NCI-H2107 (cell line): ENCODE measurements around the gene AQP4.

Experiments
- DNase-seq: peaks from one replicate; lab custom pipeline; 2025; lab: John Stamatoyannopoulos, UW

AQP4 gene, protein sequence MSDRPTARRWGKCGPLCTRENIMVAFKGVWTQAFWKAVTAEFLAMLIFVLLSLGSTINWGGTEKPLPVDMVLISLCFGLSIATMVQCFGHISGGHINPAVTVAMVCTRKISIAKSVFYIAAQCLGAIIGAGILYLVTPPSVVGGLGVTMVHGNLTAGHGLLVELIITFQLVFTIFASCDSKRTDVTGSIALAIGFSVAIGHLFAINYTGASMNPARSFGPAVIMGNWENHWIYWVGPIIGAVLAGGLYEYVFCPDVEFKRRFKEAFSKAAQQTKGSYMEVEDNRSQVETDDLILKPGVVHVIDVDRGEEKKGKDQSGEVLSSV

DNA sequence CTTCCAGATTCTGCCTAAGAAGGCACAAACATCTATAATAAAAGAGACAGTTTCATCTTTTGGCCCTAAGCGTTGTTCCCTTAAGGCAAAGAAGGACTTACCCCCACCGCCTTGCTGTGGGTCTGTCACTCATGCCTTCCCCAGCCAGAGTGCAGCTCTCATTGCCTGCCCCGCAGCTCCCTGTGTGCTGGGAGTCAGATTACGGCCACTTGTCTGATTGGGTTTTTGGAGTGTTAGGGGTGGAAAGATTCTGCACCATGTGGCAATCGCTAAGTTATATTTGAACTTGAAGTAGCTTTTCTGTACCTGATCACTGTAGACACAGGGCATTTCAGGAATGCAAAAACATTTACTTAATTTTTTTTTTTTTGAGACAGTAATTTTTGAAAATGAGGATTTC lies at the start of gene AQP4:
TSS of gene AQP4 (minus strand) at position 151 of the 400 bp plus-strand sequence. CDS start at position 133, 18 bp downstream.
- no peak for DNase-seq

DNA sequence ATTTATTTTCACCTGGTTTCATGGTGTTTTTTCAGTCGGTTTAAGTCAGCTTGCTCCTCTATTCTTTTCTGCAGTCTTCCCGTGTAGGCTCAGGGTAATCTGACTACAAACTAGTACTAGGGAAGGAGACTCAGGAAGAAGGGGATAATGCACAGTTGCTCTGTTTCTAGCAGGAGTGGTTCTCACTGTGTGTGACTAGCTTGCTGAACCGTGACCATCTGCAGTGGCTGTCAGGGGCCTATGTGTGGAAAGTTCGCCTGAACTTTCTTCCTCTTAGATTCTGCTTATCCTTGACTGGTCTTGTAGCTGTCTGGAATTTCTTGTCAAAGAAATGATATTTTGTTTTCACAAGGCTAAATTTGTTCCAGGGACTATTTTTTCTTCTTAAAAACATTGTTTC lies 46.3 kb upstream of the AQP4 start:
- DNase-seq, result no peak

DNA sequence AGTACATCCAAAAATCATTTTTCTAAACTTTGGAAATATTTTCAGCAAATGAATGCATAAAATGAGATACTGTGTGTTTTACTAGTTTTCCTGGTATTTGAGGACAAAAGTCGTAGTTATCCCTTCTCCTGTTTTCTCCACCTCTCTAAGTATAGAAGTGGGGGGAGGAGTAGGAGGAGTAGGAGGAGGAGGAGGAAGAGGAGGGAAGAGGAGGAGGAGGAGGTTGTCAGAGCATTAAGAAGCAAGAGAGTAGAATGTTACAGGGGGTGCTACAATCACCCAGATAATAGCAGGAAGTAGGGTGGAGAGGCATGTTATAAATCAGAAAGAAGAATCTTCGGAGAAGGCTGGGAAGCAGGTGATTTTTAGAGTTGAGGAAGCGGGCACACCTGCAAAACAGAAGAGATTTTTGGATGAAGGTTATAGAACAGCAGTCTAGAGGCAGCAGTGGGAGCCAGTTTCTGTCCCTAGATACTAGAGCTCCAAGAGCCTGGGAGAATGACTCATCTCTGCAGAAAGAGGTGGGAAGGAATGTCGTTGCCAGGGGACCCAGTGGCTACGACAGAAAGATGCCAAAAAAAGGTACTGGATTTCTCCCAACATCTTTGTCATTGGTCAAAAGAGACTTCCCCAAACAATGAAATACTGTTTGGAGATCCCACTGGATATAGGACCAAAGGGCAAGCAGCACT lies 44.2 kb upstream of the AQP4 start:
- DNase-seq, result no peak

DNA sequence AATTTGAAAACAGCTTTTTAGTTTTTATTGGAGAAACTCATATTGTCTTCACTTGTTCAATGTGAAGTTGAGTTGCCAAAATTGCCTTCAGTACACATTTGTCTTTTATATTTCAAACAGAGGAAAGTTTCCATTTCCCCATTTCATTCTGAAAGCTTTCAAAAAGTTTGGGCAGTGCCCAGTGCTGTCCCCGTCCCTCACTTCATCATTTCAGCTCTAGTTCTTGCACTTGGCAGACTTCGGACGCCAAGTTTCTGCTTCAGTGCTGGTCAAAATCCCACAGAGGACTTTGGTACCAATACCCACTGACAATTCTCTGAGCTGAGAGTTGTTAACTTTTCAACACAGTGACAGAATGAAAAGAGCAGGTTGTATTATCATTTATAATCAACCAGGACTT lies 43.4 kb upstream of the AQP4 start:
- no peak for DNase-seq

DNA sequence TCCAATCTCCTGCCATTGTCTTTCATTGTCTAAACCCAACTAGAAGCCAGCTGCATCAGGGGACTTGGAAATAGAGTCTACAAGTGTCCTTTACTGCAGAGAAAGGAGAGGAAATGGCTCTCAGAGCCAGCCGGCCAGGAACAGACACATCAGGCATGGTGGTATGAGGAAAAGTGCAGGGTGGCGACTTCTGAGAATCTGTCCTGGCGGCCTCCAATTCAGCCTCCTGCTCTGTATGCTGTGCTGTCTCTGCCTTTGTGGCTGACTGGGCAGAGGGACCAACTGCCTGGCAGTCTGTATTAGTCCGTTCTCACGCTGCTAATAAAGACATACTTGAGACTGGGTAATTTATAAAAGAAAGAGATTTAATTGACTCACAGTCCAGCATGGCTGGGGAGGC lies 36.8 kb upstream of the AQP4 start:
- DNase-seq, result no peak

DNA sequence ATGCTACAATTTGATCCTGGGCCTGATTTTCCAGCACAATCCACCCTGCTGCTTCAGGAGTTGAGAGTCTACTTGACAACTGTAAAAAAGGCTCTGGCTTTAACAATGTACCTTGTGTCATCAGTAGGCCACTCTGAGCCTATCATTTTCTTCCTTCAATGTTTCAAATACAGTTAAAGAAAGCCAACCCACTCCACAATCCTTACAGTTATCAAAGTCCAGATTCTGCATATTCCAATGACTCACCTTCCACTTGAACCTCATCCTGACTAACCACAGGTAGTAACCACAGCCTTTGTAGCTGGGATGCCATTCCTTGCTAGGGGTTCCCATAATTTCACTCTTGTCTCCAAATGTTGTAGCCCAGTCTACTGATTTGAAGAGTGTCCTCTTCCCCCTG lies 35.5 kb upstream of the AQP4 start:
- DNase-seq, result no peak

DNA sequence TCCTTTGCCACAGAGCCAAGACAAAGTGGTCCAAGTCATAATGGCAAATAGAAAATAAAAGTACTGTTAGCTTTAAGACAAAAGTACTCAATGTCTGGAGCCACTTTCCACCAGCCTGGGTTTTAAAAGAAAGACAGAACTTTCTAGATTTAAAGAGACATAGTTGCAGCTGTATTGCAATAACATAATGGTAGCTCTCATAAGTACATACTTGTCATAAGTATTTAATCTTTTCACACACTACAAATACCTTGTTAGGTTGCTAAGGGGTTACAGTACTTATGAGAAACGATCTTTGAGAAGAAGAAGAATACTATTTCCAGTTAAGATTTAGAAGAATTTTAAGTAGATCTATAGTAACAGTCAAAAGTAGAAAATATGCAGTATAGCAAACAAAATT lies 28.9 kb upstream of the AQP4 start:
- no peak for DNase-seq

DNA sequence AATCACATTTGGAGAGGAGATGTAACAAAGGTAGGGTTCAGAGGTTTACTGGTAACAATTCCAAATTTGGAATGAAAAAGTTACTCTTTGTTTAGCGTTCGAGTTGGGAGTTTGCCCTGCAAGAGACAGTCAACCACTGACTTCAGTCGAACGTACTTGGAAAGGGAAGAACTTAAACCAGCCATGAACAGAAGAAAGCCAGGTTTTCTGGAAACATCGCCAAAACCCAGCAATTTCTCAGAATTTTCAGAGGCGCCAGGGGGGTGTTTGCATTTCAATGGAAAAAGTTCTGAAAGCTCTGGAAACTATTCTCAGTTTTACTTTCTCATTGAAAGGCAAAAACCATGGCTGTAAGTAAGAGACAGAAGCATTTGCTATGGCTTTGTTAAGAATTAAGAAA lies 28.5 kb upstream of the AQP4 start:
- DNase-seq, result no peak

DNA sequence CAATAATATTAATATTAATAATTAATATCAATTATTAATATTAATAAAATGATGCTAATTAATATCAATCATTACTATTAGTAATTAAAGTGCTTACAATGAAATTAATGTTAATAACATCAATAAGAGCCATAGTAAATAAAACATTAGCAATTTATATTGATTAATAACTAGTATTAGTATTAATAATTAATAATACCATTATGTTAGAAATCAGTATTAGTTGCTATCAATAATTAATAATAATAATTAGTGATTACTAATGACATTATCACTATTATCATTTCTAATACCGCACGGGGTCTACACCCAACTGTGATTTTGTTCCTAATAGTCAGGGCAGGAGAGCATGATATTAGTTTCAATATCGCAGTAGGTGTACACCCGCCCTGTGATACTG lies 22.8 kb upstream of the AQP4 start:
- no peak for DNase-seq

DNA sequence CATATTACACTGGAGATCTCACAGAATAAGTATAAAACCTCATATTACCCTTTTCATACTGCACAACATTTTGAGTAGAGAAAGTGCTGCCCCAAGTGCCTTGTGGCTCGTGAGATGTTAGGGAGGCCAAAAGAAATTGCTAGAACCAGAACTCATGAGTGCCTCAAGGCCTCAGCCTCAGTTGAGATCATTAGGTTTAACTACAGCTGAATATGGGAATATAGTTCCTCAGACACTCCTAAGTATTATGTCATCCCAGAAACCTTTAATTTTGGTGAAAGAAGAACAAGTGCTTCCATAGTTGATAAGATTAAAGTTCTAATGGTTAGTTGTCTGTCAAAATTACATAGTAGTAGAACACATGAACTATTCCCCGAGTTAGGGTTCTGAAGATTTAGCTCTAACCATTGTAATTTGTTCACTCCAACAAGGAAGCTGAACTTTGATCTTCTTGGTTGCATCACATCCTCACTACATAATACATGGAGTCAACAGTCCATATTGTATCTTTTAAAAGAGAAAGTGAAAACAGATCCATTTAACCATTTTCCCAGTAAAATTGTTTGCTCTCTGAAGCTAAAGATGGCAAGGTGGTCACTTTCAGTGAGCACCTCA lies 9.6 kb upstream of the AQP4 start:
- DNase-seq, result no peak

DNA sequence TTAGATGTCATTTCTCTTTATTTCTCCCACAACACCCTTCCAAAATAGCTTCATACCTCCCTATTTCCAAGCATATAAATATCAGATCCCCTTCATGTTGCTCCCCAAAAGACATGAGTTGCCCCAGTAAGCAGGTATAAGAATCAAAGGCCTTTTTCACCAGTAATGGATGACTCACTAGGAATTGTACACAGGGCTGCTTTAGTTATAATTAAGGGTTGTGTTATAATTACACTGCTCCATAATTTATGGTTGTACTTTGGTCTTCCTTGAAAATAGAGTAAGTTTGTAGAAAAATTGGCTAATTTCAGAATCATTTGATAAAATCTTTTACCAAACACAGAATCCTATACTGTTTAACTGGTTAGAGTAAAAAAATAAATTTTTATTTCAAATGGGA lies 8.8 kb upstream of the AQP4 start:
- DNase-seq, result no peak

DNA sequence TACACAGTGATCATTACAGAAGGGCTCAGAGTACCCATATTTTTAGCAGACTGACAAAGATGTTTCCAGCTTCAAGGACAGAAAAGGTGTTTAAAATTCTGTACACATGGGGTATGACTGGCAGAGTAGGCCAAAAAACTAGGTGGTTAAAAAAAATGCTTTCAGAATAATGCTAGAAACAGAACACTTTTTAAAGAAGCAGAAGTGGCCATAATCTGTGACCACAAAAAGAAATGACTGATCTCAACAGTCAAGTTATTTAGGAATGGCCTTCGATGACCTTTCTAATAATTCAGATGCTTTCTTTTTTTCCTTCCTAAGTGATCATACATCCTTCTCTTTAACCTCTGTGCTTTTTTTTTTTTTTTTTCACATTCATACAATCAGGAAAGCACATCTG lies 4.1 kb upstream of the AQP4 start:
- DNase-seq, result no peak

DNA sequence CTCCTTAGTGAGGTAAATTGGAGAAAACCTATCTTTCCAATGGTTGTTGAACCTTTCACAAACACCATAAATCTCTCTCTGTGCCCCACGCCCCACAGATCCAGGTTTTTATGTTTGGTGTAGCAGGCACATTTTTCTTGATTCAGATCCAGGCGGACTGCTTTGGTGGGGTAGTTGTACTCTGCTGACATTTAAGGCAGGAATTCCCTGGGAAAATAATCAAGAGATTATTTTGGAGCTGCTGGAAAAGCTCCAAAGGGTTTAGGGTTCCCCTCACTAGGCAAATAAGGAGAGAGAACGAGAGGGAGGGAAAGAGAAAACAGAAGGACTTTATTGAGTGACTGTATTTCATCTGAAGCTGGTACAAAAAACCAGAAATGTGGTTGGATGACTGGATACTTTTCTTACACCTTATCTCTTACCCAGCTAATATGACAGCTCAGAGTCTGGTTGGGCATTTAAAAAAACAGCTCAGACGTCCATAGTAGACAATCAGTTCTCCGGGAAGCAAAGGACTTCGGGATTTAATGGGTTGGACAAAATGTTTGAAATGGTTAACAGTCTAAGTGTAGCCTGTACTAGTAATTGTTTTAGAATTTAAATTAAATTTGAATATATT lies 3.6 kb upstream of the AQP4 start:
- DNase-seq, result no peak

DNA sequence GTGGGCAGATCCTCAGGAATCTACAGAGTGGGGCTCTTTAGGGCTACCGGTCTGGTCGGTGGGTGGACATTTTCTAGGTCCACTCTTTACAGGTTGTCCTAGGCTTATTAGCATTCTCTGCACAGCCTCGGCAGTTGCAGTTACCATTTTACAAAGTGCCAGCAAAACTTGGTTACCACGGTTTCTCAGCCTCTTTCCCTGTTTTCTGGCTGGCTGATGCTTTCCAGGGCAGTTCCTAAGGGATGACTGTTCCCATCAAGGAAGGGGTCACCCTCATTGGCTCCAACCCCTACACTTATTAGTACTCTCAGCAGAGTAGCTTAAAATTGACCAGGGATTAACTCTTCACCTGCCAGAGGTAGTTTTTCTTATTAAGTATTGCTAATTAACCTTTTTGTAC lies 2.0 kb upstream of the AQP4 start:
- no peak for DNase-seq

DNA sequence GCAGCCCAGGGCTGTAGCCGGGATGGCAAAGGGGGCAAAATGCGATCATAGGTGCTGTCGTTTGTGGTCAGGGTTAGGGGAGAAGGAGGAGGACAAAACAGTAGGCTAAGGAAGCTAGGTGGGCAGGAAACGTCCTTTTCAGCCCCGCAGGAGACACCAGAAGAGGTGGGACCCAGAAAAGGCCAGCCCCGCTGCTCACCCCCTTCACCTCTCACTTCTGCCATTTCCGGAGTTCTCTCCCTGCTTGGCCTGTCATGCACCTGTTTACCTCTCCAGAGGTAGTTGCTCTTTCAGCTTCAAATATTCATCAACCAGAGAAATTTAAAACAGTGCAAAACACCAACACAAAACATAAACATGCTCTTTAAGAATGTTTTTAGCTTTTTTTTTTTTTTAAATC lies 849 bp downstream of the AQP4 start:
- no peak for DNase-seq

DNA sequence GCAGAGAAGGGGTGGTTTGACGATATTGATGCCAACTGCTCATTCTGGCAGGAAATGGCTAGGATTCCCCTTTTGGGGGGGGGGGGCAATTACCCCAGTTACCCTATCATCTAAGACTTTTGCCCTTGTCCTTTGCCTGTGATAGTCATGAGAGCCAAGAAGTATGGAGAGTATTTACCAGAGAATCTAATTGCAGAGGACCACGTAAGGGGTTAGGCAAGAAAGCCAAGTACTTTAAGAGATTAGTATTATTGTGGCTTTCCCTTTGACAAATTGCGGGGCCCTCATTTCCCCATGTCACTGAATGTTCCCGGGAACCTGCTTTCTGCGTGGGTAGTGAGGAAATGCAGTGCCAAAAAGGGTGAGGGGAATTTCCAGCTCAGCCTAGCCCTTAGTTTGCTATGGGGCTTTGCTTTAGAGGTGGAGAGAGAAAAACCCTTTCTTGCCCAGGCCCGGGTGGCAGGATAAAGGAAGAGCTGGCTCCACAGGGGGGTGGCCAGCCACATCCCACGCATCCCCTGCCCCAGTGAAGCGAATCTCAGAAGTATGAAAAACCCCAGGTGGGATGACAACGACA lies 1.5 kb downstream of the AQP4 start:
- DNase-seq, result no peak

DNA sequence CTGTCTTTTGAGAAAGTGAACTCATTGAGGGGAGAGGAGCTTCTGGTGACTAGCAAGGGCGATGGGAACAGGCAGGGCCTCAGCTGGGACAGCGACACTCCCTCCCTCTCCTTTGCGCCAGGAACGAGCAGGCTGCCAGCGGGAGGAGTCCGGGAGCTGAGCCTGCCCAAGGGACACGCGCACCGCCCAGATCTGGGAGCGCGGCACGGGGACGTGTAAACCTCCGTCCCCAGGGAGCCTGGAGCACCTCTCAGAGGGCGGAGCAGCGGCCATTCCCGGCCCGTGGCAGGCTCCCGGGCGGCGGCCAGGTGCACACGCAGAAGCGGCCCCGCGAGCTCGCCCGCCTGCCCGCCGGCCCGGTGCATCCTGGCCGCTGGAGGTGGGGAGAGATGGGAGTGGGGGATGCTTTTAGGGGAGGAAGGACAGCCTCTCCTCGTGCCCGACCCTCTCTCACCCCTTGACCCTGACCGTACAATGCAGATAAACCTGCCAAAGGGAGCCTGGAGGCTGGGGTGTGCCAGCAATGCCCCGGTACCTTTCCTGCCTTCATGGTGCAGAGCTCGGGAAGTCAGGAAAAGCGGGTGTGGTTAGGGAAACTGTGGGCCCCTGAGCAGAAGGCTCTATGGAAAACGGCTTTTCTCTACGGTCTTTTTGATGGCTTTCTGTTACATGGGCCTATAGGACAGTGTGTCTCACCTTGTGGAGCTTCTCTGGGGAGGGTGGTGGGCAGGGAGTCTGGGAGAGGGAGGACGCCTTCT lies 2.2 kb downstream of the AQP4 start:
- peak; percentile 5 for DNase-seq

DNA sequence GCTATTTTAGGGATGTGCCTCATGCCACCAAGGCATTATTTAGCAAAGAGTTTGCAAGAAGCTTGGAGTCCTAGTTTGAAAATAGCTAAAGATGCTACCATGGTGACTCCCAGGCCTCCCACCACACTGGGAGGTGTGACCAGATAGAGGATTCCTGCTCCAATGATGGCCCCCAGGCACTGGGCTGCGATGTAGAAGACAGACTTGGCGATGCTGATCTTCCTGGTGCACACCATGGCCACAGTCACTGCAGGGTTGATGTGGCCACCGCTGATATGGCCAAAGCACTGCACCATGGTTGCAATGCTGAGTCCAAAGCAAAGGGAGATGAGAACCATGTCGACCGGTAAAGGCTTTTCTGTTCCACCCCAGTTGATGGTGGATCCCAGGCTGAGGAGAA lies 3.4 kb downstream of the AQP4 start:
- DNase-seq, result no peak

DNA sequence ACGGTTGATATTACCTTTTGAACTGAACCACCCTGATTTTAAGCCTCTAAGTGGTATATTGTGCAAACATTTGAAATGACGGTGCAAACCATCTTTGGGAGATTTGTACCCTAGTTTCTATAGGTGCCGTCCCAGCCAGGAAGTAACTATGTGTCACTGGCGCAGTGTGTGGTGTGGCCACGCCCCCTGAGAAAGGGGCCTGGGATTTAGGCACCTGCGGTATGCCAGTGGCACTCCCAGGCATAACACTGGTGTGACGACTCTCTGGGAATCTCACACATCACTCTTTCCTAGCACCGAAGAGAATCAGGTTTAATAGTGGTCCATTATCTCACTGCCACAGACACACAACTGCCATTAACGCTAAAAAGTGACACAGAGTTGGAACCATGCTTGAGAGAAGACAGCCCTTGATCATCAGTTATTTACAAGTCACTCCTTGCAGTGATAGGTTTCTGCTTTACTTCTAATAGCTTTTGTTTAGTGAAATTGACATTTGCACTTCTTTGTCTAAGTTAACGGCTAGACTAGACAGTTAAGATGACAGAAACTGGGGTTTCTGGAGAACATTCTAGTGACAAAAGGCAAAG lies 11.1 kb downstream of the AQP4 start:
- DNase-seq, result no peak

DNA sequence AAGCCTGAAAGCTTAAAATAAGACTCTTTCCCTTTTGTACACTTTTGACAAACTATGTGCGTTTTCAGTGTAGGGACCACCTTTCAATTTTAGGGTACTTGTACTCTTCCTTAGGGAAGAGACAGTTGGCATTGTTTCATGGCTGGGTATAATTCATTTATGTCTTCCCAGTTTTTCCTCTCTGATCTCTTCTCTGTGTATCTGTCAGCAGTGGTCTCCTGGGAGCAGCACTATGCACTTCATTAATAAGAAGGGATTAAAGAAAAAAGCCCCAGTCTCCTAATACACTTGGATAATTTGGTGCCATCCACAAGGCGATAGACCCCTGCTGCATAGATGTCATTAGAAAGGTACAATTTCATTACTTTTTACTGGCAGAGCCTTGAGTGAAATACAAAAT lies 12.1 kb downstream of the AQP4 start:
- DNase-seq, result no peak

DNA sequence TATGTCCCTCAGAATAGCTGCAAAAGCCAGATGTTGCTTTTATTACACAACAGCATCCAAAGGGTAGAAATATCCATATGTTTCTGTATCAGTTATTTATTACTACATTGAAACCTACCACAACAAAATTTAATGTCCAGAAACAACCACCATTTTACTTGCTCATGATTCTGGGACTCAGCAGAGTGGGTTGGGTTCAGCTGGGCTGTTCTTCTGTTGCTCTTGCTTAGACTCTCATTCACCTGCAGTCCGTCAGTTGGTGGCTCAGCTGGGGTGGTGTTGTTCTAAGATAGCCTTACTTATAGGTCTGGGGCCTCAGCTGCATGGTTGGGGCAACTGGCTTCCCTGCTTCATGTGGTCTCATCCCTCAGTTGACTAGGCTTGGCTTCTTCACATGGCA lies 21.7 kb downstream of the AQP4 start:
- DNase-seq, result no peak

DNA sequence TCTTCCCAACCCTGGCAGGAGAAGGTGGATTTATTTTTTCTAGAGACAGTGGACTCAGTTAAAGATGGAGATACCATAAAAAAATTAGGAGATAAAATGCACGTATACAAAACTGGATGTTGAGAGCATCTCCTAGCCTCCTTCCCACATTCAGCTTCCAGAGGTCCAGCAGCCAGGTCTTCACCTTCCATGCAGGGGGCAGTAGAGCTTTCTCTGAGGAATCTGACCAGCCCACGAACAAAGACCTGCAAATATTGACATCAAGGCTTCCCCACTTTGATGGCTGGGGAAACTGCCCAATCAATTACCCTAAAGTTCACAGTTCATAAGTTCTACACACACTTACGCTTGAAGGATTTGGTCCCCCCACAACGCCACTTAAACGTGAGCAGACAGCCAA lies 24.5 kb downstream of the AQP4 start:
- no peak for DNase-seq
